ENCODE measurements around the gene SRGAP1. TPM values are rescaled to one million over a fixed set of nuclear protein-coding genes. Genes with fewer than 3 reads are reported as not detected.
"Not testable (repeated sequence)": the region's sequence is repeated elsewhere in the genome, so short reads cannot be mapped to it uniquely, and the experiment has no call there.

Gene SRGAP1
- total RNA-seq, 1 donor from 2014 or later: 16.0 TPM

GRCh38 chr12:64054079-64054520, 209.6 kb downstream of the SRGAP1 start:
- DNase-seq (ENCODE audit: low spot score) (no peak), ATAC-seq (no peak)
- intact Hi-C loops (cut with DNase I): no loop called here

DNA sequence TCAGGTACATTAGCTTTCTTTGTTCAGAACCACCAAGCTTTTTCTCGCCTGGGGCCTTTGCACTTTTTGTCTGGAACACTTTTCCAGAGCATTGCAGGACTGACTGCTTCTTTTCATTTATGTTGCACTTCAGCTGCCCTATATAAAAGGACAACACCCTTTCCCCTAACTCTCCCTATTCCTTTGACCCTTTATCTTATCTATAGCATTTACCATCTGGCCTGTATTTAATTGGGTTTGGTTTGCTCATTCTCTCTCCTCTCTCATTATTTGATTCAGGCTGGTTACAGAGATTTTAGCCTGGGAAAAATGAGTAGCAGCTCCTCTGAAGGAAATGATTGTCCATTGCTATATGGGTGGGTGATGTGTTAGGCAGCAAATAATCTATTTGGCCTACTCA, 212.2 kb downstream of the SRGAP1 start:
- no peak for ATAC-seq
- intact Hi-C loops (cut with DNase I): no loop called here
- no peak for DNase-seq (ENCODE audit: low spot score)

GRCh38 chr12:64057706-64058105, 213.2 kb downstream of the SRGAP1 start:
- ATAC-seq (no peak), DNase-seq (ENCODE audit: low spot score) (no peak)
- intact Hi-C loops (cut with DNase I): no loop called here

DNA sequence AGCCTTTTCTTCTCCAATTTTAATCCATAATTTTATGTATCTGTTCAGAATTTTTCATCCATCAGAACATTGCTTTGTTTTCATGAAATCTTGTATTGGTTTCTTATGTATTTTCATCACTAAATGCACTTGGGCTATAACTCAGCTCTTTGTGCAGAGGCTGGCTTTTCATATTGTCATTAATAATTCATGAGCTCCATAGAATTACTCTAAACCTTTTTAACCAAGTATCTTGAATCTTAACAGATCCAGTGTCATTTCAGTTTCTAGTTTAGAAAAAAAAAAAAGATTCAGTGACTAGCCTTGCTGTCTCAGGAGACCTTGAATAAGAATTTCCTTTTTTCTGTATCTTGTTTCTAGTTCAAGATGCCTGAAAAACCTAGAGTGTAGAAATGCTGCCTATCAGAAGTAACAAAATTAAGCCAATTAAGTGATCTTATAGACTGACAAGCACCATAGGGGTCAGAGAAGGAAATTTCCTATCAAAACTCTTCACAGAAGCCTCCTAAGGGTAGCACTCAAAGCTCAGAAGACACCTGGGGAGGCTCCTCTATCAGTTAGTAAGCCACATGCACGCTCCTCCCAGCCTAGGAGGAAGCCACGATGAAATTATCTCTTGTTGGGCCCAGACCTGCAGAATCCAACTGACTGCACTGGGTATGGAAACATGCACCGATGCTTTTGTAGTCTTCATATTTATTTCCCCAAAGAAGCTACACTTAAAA, 214.2 kb downstream of the SRGAP1 start:
- intact Hi-C loops (cut with DNase I): no loop called here
- DNase-seq (ENCODE audit: low spot score) (no peak), ATAC-seq (no peak)

GRCh38 chr12:64059685-64060084, 215.2 kb downstream of the SRGAP1 start:
- intact Hi-C loops (cut with DNase I): no loop called here

DNA sequence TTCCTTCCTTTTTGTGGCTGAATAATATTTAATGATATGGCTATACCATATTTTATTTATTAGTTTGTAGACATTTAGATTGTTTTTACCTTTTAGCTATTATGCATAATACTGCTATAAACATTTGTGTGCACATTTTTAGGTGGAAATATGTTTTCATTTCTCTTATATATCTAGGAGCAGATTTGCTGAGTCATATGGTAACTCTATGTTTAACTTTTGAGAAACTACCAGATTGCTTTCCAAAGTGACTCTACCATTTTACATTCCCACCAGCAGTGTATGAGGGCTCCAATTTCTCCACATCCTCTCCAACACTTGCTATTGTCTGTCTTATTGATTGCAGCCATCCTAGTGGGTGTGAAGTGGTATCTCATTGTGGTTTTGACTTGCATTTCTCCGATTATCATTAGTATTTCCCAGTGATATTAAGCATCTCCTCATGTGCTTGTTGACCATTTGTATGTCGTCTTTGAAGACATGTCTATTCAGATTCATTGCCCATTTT, 217.4 kb downstream of the SRGAP1 start:
- intact Hi-C loops (cut with DNase I): no loop called here
- ATAC-seq (no peak), DNase-seq (ENCODE audit: low spot score) (no peak)

More at GRCh38 chr12:64059685-64060084, 215.2 kb downstream of the SRGAP1 start:
- DNase-seq (ENCODE audit: low spot score) (no peak), ATAC-seq (no peak)

GRCh38 chr12:64063121-64063520, 218.6 kb downstream of the SRGAP1 start:
- intact Hi-C loops (cut with DNase I): no loop called here
- no peak for DNase-seq (ENCODE audit: low spot score)
- ATAC-seq: no peak

DNA sequence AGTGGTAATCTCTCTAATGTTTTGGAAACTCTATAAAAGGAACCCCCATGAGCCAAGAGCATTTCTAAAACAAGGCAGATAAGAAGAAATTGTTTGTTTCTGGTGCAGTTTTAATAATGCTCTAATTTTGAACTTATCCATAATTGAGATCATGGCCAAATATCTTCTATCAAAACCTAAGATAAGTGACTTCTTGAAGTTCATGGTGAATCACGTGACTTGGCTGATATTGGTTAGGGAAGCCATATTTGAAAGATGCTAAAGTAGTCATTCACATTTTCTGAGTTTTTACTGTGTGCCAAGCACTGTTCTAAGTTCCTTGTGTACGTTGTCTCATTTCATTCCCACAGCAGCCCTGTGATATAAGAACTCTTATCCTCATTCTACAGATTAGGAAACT, 219.7 kb downstream of the SRGAP1 start:
- no peak for DNase-seq (ENCODE audit: low spot score)
- intact Hi-C loops (cut with DNase I): no loop called here
- ATAC-seq: no peak

GRCh38 chr12:64064706-64065105, 220.2 kb downstream of the SRGAP1 start:
- intact Hi-C loops (cut with DNase I): no loop called here
- ATAC-seq (no peak), DNase-seq (ENCODE audit: low spot score) (no peak)

- DNase-seq (ENCODE audit: low spot score) (no peak), ATAC-seq (no peak)
- intact Hi-C loops (cut with DNase I): no loop called here
Observed at GRCh38 chr12:64065881-64066451, 221.5 kb downstream of the SRGAP1 start.

GRCh38 chr12:64066776-64067175, 222.3 kb downstream of the SRGAP1 start:
- no peak for DNase-seq (ENCODE audit: low spot score)
- intact Hi-C loops (cut with DNase I): no loop called here
- ATAC-seq: no peak

DNA sequence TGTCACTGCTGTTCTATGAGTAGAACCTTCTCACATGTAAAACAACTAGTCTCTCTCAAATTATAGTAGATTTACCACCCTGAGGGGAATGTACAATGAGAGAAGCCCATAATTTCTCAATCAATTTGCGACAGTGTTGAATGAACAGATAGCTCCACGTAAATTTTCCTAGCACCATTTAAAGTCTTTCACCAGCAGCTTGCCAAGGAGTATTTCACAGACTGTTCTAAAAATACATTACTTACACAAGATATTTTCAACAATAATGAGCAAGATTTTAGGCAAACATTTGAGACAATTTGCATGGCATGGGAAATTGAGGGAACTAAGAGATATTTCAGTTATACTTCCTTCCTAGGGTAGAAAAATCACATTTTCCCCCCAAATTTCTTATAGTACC, 226.0 kb downstream of the SRGAP1 start:
- intact Hi-C loops (cut with DNase I): no loop called here
- ATAC-seq (no peak), DNase-seq (ENCODE audit: low spot score) (no peak)

GRCh38 chr12:64072916-64073575, 228.5 kb downstream of the SRGAP1 start:
- no peak for ATAC-seq
- intact Hi-C loops (cut with DNase I): no loop called here
- no peak for DNase-seq (ENCODE audit: low spot score)

DNA sequence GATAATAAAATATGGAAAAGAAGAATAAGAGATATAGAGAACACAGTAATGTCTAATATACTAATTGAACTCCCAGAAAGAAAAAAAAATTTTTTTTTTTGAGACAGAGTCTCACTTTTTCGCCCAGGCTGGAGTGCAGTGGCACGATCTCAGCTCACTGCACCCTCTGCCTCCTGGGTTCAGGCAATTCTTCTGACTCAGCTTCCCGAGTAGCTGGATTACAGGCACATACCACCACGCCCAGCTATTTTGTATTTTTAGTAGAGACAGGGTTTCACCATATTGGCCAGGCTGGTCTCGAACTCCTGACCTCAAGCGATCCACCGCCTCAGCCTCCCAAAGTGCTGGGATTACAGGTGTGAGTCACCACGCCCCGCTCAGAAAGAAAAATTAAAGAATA, 232.1 kb downstream of the SRGAP1 start:
- ATAC-seq; DNase-seq (ENCODE audit: low spot score); intact Hi-C loops (cut with DNase I): not testable (repeated sequence)

GRCh38 chr12:64077922-64078321, 233.4 kb downstream of the SRGAP1 start:
- DNase-seq (ENCODE audit: low spot score): no peak
- intact Hi-C loops (cut with DNase I): no loop called here
- ATAC-seq: no peak

- DNase-seq (ENCODE audit: low spot score) (no peak), ATAC-seq (no peak)
- intact Hi-C loops (cut with DNase I): no loop called here
Observed at GRCh38 chr12:64080319-64081007, 236.0 kb downstream of the SRGAP1 start.

GRCh38 chr12:64081008-64081404, 236.5 kb downstream of the SRGAP1 start:
- no peak for ATAC-seq
- intact Hi-C loops (cut with DNase I): no loop called here
- no peak for DNase-seq (ENCODE audit: low spot score)

DNA sequence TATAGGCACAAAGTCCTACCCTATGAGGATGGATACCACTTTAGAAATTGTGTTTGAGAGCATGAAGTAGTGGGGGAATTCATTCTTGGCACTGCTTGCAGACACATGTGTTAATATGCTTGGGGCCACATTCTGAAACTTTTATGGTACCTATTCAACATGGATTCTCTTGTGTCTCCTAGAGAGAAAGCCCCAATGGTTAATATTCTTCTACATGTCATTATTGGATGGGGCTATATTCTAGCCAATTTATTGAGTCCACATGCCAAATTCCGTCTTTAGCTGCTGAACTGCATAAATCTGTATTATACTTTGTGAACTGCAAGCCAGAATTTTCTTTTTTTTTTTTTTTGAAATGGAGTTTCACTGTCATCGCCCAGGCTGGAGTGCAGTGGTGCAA, 237.6 kb downstream of the SRGAP1 start:
- no peak for DNase-seq (ENCODE audit: low spot score)
- intact Hi-C loops (cut with DNase I): no loop called here
- no peak for ATAC-seq

DNA sequence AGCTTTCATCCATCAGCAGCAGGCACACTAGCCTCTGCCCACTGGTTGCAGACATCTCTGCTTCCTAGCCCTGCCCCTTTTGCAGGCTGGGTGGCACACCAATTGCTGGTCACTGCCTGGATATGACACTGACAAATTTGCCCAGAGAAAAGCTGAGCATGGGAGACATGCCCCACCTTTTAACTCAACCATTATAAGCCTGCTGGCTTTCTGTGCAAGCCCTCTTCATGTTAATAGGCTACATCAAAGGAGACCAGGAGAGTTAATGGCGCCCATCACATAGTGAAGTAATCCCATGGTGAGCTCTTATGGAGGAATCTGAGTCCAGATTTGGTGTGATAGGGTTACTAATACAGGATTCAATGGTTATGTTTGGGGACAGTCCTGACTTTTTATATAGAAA, 238.4 kb downstream of the SRGAP1 start:
- intact Hi-C loops (cut with DNase I): no loop called here
- DNase-seq (ENCODE audit: low spot score): no peak
- no peak for ATAC-seq

All from sciatic nerve (tissue), 2 donors.